Upper lobe of right lung (tissue), 1 donor: ENCODE data around the gene SYNPR. TPM values are rescaled to one million over a fixed set of nuclear protein-coding genes. Genes with fewer than 3 reads are reported as not detected.
A peak's percentile ranks its signal among the peaks of the same experiment; 100 is the strongest.

Experiments used
- ATAC-seq: fragments of 200-7000 bp; cut with Tn5 transposase; one replicate; pipeline ENCODE4 v1.9.1; 2020; ENCODE audit warnings: mild to moderate bottlenecking, moderate library complexity
- DNase-seq: peaks from one replicate; pipeline ENCODE4 v3.0.0-alpha.2; 2020
- H3K27ac ChIP-seq: fragments of 200-600 bp; one replicate; pipeline ENCODE4 v1.8.0; 2022
- H3K27me3 ChIP-seq: fragments of 200-600 bp; one replicate; pipeline ENCODE4 v1.8.0; 2022; ENCODE audit warnings: mild to moderate bottlenecking
- H3K36me3 ChIP-seq: fragments of 200-600 bp; one replicate; pipeline ENCODE4 v1.8.0; 2022
- H3K4me1 ChIP-seq: fragments of 200-600 bp; one replicate; pipeline ENCODE4 v1.8.0; 2022
- H3K4me3 ChIP-seq: fragments of 200-600 bp; one replicate; pipeline ENCODE4 v1.8.0; 2022; ENCODE audit warnings: mild to moderate bottlenecking
- H3K9me3 ChIP-seq: fragments of 200-600 bp; one replicate; pipeline ENCODE4 v1.8.0; 2022
- CTCF ChIP-seq: fragments of 200-600 bp; IDR thresholded peaks from one replicate; pipeline ENCODE4 v1.8.0; 2022; ENCODE audit warnings: antibody characterized with exemption
- intact Hi-C: fragments of 100-400 bp; cut with DNase I; formaldehyde crosslinking; loops from one replicate; pipeline ENCODE4 v1.11.0; 2022
- total RNA-seq: library from RNA; stranded (reverse); fragmentation: NEBNext Ultra II Directional; extraction: Animal tissue kit (Norgen Biotek cat#: 25700); gene quantifications from one replicate; pipeline ENCODE4 v1.2.1, GENCODE V29; 2021
- donor health status: DM: no; HTN: yes; CAD: no; lungs with severe emphysema.

SYNPR gene
- total RNA-seq, 1 donor from 2014 or later: not detected

GRCh38 chr3:63351159-63352007 lies 73.3 kb downstream of the SYNPR start:
- peak; percentile 89 for ATAC-seq
- no peak for DNase-seq
- Histone ChIP-seq H3K27me3 (no peaks in the 10 kb centered on the region), H3K4me3 (no peak overlapping the region), H3K27ac (no peak overlapping the region), H3K36me3 (no peaks in the 10 kb centered on the region), H3K4me1 (no peaks in the 10 kb centered on the region), H3K9me3 (no peaks in the 10 kb centered on the region)
- peak; percentile 82 for TF ChIP-seq CTCF
- intact Hi-C loops: no loop called here

GRCh38 chr3:63352008-63352279 lies 73.8 kb downstream of the SYNPR start:
- TF ChIP-seq CTCF: no peak
- DNase-seq (no peak), ATAC-seq (no peak)
- Histone ChIP-seq H3K4me1 (no peaks in the 10 kb centered on the region), H3K9me3 (no peaks in the 10 kb centered on the region), H3K4me3 (no peak overlapping the region), H3K27ac (no peak overlapping the region), H3K36me3 (no peaks in the 10 kb centered on the region), H3K27me3 (no peaks in the 10 kb centered on the region)
- intact Hi-C loops: no loop called here

GRCh38 chr3:63353383-63353782 lies 75.3 kb downstream of the SYNPR start:
- no peaks in the 10 kb centered on the region for H3K4me1 ChIP-seq
- no peaks in the 10 kb centered on the region for H3K27me3 ChIP-seq
- ATAC-seq (no peak), DNase-seq (no peak)
- H3K27ac ChIP-seq: no peak overlapping the region
- H3K4me3 ChIP-seq: no peak overlapping the region
- no peaks in the 10 kb centered on the region for H3K36me3 ChIP-seq
- no peak for TF ChIP-seq CTCF
- intact Hi-C loops: no loop called here
- no peaks in the 10 kb centered on the region for H3K9me3 ChIP-seq

GRCh38 chr3:63354160-63354559 lies 76.1 kb downstream of the SYNPR start:
- Histone ChIP-seq H3K27me3 (no peaks in the 10 kb centered on the region), H3K4me3 (no peak overlapping the region), H3K4me1 (no peaks in the 10 kb centered on the region), H3K27ac (no peak overlapping the region), H3K36me3 (no peaks in the 10 kb centered on the region), H3K9me3 (no peaks in the 10 kb centered on the region)
- ATAC-seq: no peak
- no peak for TF ChIP-seq CTCF
- intact Hi-C loops: no loop called here
- no peak for DNase-seq

GRCh38 chr3:63355809-63356208 lies 77.7 kb downstream of the SYNPR start:
- Histone ChIP-seq H3K4me3 (no peak overlapping the region), H3K27me3 (no peaks in the 10 kb centered on the region), H3K4me1 (no peaks in the 10 kb centered on the region), H3K27ac (no peak overlapping the region), H3K9me3 (no peaks in the 10 kb centered on the region), H3K36me3 (no peaks in the 10 kb centered on the region)
- TF ChIP-seq CTCF: no peak
- no peak for ATAC-seq
- intact Hi-C loops: no loop called here
- no peak for DNase-seq

GRCh38 chr3:63364495-63364894 lies 86.4 kb downstream of the SYNPR start:
- intact Hi-C loops: no loop called here
- H3K9me3 ChIP-seq: no peaks in the 10 kb centered on the region
- no peaks in the 10 kb centered on the region for H3K36me3 ChIP-seq
- H3K4me3 ChIP-seq: no peak overlapping the region
- no peaks in the 10 kb centered on the region for H3K4me1 ChIP-seq
- no peak for TF ChIP-seq CTCF
- no peak overlapping the region for H3K27ac ChIP-seq
- no peak for DNase-seq
- no peaks in the 10 kb centered on the region for H3K27me3 ChIP-seq
- no peak for ATAC-seq
